DND-41 (cell line): ENCODE measurements around the gene PKD1L1.

Experiments
- EZH2 ChIP-seq: IDR thresholded peaks from 3 replicates; pipeline ENCODE4 v1.6.1; 2012; ENCODE audit warnings: borderline replicate concordance, low read depth, mild to moderate bottlenecking, moderate library complexity, low read length, inconsistent platforms; ENCODE audit not compliant: severe bottlenecking
- TF ChIP-seq, protein P1 (sequence below): IDR thresholded peaks from 2 replicates; pipeline ENCODE4 v1.5.1; 2012; ENCODE audit warnings: borderline replicate concordance, low read length, moderate library complexity, mild to moderate bottlenecking; ENCODE audit not compliant: poor library complexity, severe bottlenecking; ENCODE audit errors: extremely low read depth

DNA sequence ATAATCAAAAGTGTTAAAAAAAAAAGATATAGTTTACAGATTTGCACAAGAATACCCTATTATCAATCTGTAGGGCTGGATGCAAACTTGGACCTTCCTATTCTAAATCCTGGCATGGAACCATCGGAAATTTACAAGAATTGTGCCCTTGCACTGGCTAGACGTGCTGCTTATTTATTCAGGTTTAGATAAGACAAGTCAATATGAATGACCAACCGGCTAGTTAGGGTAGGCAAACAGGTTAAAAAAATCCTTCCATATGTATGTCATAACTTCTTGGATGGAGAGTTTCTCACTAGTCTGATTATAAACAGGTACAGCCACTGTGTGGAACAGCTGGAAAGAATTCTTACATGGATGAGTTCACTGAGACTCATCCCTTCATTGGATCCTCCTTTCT, 41.4 kb downstream of the PKD1L1 start:
- TF ChIP-seq, protein P1, sequence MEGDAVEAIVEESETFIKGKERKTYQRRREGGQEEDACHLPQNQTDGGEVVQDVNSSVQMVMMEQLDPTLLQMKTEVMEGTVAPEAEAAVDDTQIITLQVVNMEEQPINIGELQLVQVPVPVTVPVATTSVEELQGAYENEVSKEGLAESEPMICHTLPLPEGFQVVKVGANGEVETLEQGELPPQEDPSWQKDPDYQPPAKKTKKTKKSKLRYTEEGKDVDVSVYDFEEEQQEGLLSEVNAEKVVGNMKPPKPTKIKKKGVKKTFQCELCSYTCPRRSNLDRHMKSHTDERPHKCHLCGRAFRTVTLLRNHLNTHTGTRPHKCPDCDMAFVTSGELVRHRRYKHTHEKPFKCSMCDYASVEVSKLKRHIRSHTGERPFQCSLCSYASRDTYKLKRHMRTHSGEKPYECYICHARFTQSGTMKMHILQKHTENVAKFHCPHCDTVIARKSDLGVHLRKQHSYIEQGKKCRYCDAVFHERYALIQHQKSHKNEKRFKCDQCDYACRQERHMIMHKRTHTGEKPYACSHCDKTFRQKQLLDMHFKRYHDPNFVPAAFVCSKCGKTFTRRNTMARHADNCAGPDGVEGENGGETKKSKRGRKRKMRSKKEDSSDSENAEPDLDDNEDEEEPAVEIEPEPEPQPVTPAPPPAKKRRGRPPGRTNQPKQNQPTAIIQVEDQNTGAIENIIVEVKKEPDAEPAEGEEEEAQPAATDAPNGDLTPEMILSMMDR: no peak
- no peak for TF ChIP-seq EZH2
